ENCODE data around the gene PLCXD3. TPM values are rescaled to one million over a fixed set of nuclear protein-coding genes. Genes with fewer than 3 reads are reported as not detected.
"Not testable (repeated sequence)": the region's sequence is repeated elsewhere in the genome, so short reads cannot be mapped to it uniquely, and the experiment has no call there.

PLCXD3 gene
- polyA plus RNA-seq, 1 donor (not counting 4 experiments of a cell fraction or from before 2014, with no cell fraction given): not detected

- Histone ChIP-seq H3K4me2 (ENCODE audit: control insufficient read depth, extremely low read depth, insufficient read depth, low read depth, low read length) (no peak overlapping the region), H3K9ac (ENCODE audit: control insufficient read depth, extremely low read depth, insufficient read depth, low read length) (no peak overlapping the region), H3K9me3 (ENCODE audit: control insufficient read depth, low read depth, low read length) (no peaks in the 10 kb centered on the region), H3K36me3 (ENCODE audit: control insufficient read depth in 2 of 2, extremely low read depth in 1 of 2, insufficient read depth in 2 of 2, low read length in 2 of 2) (no peaks in the 10 kb centered on the region), H3K4me3 (ENCODE audit: control insufficient read depth in 2 of 3, extremely low read depth in 1 of 3, insufficient read depth in 2 of 3, low read depth in 1 of 3, low read length in 3 of 3) (no peak overlapping the region), H3K27ac (ENCODE audit: control insufficient read depth, insufficient read depth, low read length) (no peak overlapping the region), H3K27me3 (ENCODE audit: control insufficient read depth, extremely low read depth, insufficient read depth, low read length) (no peaks in the 10 kb centered on the region), H3K79me2 (ENCODE audit: control insufficient read depth, insufficient read depth, low read length) (no peaks in the 10 kb centered on the region), H3K4me1 (ENCODE audit: control insufficient read depth, extremely low read depth, insufficient read depth, low read length) (no peaks in the 10 kb centered on the region), H3K9me1 (ENCODE audit: control insufficient read depth, extremely low read depth, insufficient read depth, low read length) (no peaks in the 10 kb centered on the region), H4K20me1 (ENCODE audit: control insufficient read depth, extremely low read depth, insufficient read depth, low read length) (no peaks in the 10 kb centered on the region), H2AFZ (ENCODE audit: control insufficient read depth, low read length) (no peak overlapping the region)
- no peak for TF ChIP-seq EZH2 (IDR thresholded peaks at IDR 0.05; ENCODE audit: low read length)
- TF ChIP-seq CTCF (optimal IDR thresholded peaks at IDR 0.05 in 1 of 3, IDR thresholded peaks at IDR 0.05 in 1 of 3, conservative IDR thresholded peaks at IDR 0.05 in 1 of 3; ENCODE audit: extremely low read depth in 1 of 3, insufficient read depth in 2 of 3, low read length in 3 of 3): no peak
- dilution Hi-C loops (cut with MboI; ENCODE audit: extremely low pct_ligation_motif_present, low sequenced_read_pairs): no loop called here
- DNase-seq (ENCODE audit: low read depth, low spot score) (no peak), FAIRE-seq (no peak)
Measured at GRCh38 chr5:41482173-41482572, 28.2 kb downstream of the PLCXD3 start.

GRCh38 chr5:41471571-41472208 is 38.7 kb downstream of the PLCXD3 start:
- dilution Hi-C loops (cut with MboI; ENCODE audit: extremely low pct_ligation_motif_present, low sequenced_read_pairs); FAIRE-seq: not testable (repeated sequence)

More at GRCh38 chr5:41471571-41472208, 38.7 kb downstream of the PLCXD3 start:
- H2AFZ ChIP-seq (ENCODE audit: control insufficient read depth, low read length); DNase-seq (ENCODE audit: low read depth, low spot score); H4K20me1 ChIP-seq (ENCODE audit: control insufficient read depth, extremely low read depth, insufficient read depth, low read length); H3K27me3 ChIP-seq (ENCODE audit: control insufficient read depth, extremely low read depth, insufficient read depth, low read length); H3K9me3 ChIP-seq (ENCODE audit: control insufficient read depth, low read depth, low read length); H3K79me2 ChIP-seq (ENCODE audit: control insufficient read depth, insufficient read depth, low read length); H3K9me1 ChIP-seq (ENCODE audit: control insufficient read depth, extremely low read depth, insufficient read depth, low read length); H3K27ac ChIP-seq (ENCODE audit: control insufficient read depth, insufficient read depth, low read length); H3K4me3 ChIP-seq (ENCODE audit: control insufficient read depth in 2 of 3, extremely low read depth in 1 of 3, insufficient read depth in 2 of 3, low read depth in 1 of 3, low read length in 3 of 3); H3K36me3 ChIP-seq (ENCODE audit: control insufficient read depth in 2 of 2, extremely low read depth in 1 of 2, insufficient read depth in 2 of 2, low read length in 2 of 2); H3K9ac ChIP-seq (ENCODE audit: control insufficient read depth, extremely low read depth, insufficient read depth, low read length); H3K4me2 ChIP-seq (ENCODE audit: control insufficient read depth, extremely low read depth, insufficient read depth, low read depth, low read length); H3K4me1 ChIP-seq (ENCODE audit: control insufficient read depth, extremely low read depth, insufficient read depth, low read length): not testable (repeated sequence)
